Measurements from ENCODE around the gene PKD1.
A peak's percentile ranks its signal among the peaks of the same experiment; 100 is the strongest.

PKD1 gene

GRCh38 chr16:2151188-2152091 is 15.7 kb upstream of the PKD1 start (continued):
- TF ChIP-seq ZNF335 (tag by site-specific recombination; conservative IDR thresholded peaks at IDR 0.05): no peak
- peak; percentile 91 for TF ChIP-seq ZNF121 (tag by site-specific recombination; IDR thresholded peaks at IDR 0.05)
- peak; percentile 88 for TF ChIP-seq BCL11B (tag by site-specific recombination; IDR thresholded peaks at IDR 0.05; ENCODE audit: low read depth)
- 0 out of 2 replicates have a peak, but pooled peaks have one; percentile 0 for TF ChIP-seq SP3 (tag by site-specific recombination; IDR thresholded peaks at IDR 0.05)
- TF ChIP-seq ZXDB (tag by site-specific recombination; IDR thresholded peaks at IDR 0.05): peak; percentile 35; the same call in 1 of the 2 replicates
- TF ChIP-seq BCL11A (tag by site-specific recombination; IDR thresholded peaks at IDR 0.05; ENCODE audit: low read depth): peak; percentile 79; the same call in 1 of the 2 replicates
- TF ChIP-seq KLF16 (tag by site-specific recombination; IDR thresholded peaks at IDR 0.05): 0 out of 2 replicates have a peak, but pooled peaks have one; percentile 0
- TF ChIP-seq ZNF112 (tag by site-specific recombination; IDR thresholded peaks at IDR 0.05): no peak
- TF ChIP-seq SP2 (tag by site-specific recombination; IDR thresholded peaks at IDR 0.05): no peak

- no peak overlapping the region for H3K27ac ChIP-seq (ENCODE audit: extremely low read depth, low read depth, low read length)
- H3K36me3 ChIP-seq (ENCODE audit: control insufficient read depth in 2 of 2, insufficient read depth in 1 of 2, low read length in 2 of 2): peaks cover 0 to 40% of the 10 kb centered on the region in 2 experiments; a peak in 2 of 3 replicates
- no peak overlapping the region for H3K4me3 ChIP-seq (ENCODE audit: low read depth, low read length)
- peaks cover 4% of the 10 kb centered on the region for H3K4me1 ChIP-seq (ENCODE audit: control insufficient read depth, insufficient read depth, low read length)
- CTCF ChIA-PET: interaction anchor here (0.6 to 1.6 kb wide), 5 partner anchors 11 to 351 kb away, joined by 3 to 18 read pairs (median 4); partner anchors contain the start of gene PKD1
- POLR2A ChIA-PET: interaction anchor here (0.6 to 1.4 kb wide), 4 partner anchors 31 to 389 kb away, joined by 3 to 12 read pairs (median 5); partner anchors contain the start of gene MLST8
- H3K9me3 ChIP-seq (ENCODE audit: control insufficient read depth, insufficient read depth, low read depth, low read length): no peaks in the 10 kb centered on the region
- TF ChIP-seq YY2 (tag by site-specific recombination; IDR thresholded peaks at IDR 0.05) (no peak), KLF1 (tag by site-specific recombination; IDR thresholded peaks at IDR 0.05) (peak; percentile 77), GLIS2 (tag by site-specific recombination; IDR thresholded peaks at IDR 0.05) (peak; percentile 39; the same call in 1 of the 2 replicates), WT1 (tag by site-specific recombination; IDR thresholded peaks at IDR 0.05) (0 out of 2 replicates have a peak, but pooled peaks have one; percentile 22), HIC1 (tag by site-specific recombination; IDR thresholded peaks at IDR 0.05) (peak; percentile 74), SP3 (tag by site-specific recombination; IDR thresholded peaks at IDR 0.05) (peak; percentile 29; the same call in 1 of the 2 replicates), KLF8 (tag by site-specific recombination; IDR thresholded peaks at IDR 0.05) (peak; percentile 13; the same call in 1 of the 2 replicates), PRDM10 (tag by site-specific recombination; IDR thresholded peaks at IDR 0.05) (peak; percentile 45; the same call in 1 of the 2 replicates), GLIS1 (tag by site-specific recombination; IDR thresholded peaks at IDR 0.05) (0 out of 2 replicates have a peak, but pooled peaks have one; percentile 16), ZNF660 (tag by site-specific recombination; IDR thresholded peaks at IDR 0.05) (no peak), ZNF341 (tag by site-specific recombination; IDR thresholded peaks at IDR 0.05; ENCODE audit: low read depth) (peak; percentile 73), IKZF3 (tag by site-specific recombination; IDR thresholded peaks at IDR 0.05) (0 out of 2 replicates have a peak, but pooled peaks have one; percentile 10), ZBTB17 (tag by site-specific recombination; IDR thresholded peaks at IDR 0.05) (peak; percentile 89), ZBTB20 (tag by site-specific recombination; IDR thresholded peaks at IDR 0.05) (peak; percentile 32; the same call in 1 of the 2 replicates), ZNF600 (tag by site-specific recombination; IDR thresholded peaks at IDR 0.05) (peak; percentile 27; the same call in 1 of the 2 replicates), OSR2 (tag by site-specific recombination; IDR thresholded peaks at IDR 0.05) (peak; percentile 31; the same call in 1 of the 2 replicates), CTCF (tag by site-specific recombination; IDR thresholded peaks at IDR 0.05) (0 out of 2 replicates have a peak, but pooled peaks have one; percentile 35), SCRT1 (tag by site-specific recombination; IDR thresholded peaks at IDR 0.05; ENCODE audit: borderline replicate concordance) (no peak)
Observed at GRCh38 chr16:2150418-2151187, 14.9 kb upstream of the PKD1 start.
